Right cardiac atrium (tissue), 5 donors: ENCODE measurements around the gene CD96. TPM values are rescaled to one million over a fixed set of nuclear protein-coding genes. Genes with fewer than 3 reads are reported as not detected.
A peak's percentile ranks its signal among the peaks of the same experiment; 100 is the strongest.
"Not testable (repeated sequence)": the region's sequence is repeated elsewhere in the genome, so short reads cannot be mapped to it uniquely, and the experiment has no call there.

Experiments
- ATAC-seq, 2 donors: fragments of 200-7000 bp; cut with Tn5 transposase; one replicate each; pipeline versions ENCODE4 v1.8.0 to v1.9.1; 2020; ENCODE audit warnings: moderate library complexity in 2 of 2, mild to moderate bottlenecking in 1 of 2
- DNase-seq, 3 donors: peaks; one replicate each; pipeline ENCODE4 v3.0.0-alpha.2; 2020
- H3K27ac ChIP-seq: one replicate; pipeline ENCODE4 v1.5.1; 2013; ENCODE audit warnings: mild to moderate bottlenecking, low read length, control low read depth, moderate library complexity
- H3K27me3 ChIP-seq: one replicate; pipeline ENCODE4 v1.6.1; 2013; ENCODE audit not compliant: control insufficient read depth, insufficient read depth
- H3K4me1 ChIP-seq: one replicate; pipeline ENCODE4 v1.6.1; 2013; ENCODE audit warnings: low read length; ENCODE audit not compliant: control insufficient read depth, insufficient read depth
- H3K4me3 ChIP-seq: one replicate; pipeline ENCODE4 v1.5.1; 2013; ENCODE audit warnings: low read length, control low read depth
- H3K9me3 ChIP-seq: one replicate; pipeline ENCODE4 v1.6.1; 2013; ENCODE audit warnings: low read length; ENCODE audit not compliant: control insufficient read depth
- WGBS: extraction: QIAGEN DNeasy Blood & Tissue Kit; methylation state at CpG from one replicate; pipeline ENCODE4 v1.1.7; 2013; 5-methylcytosine and 5-hydroxymethylcytosine counted together
- intact Hi-C, 4 donors: fragments of 100-400 bp; cut with DNase I; formaldehyde crosslinking; loops; one replicate each; pipeline versions ENCODE4 v1.11.0 to v1.14.0; 2022 to 2023
- polyA plus RNA-seq: library from polyadenylated mRNA; stranded (reverse); fragments of 200-250 nt; gene quantifications from one replicate; pipeline ENCODE4 v1.2.3, GENCODE V29; 2013
- total RNA-seq, 4 donors: library from RNA; stranded (reverse); fragmentation: NEBNext Ultra II Directional; extraction: Animal tissue kit (Norgen Biotek cat#: 25700); gene quantifications; one replicate each; pipeline ENCODE4 v1.2.1, GENCODE V29; 2021
- donor health status: healthy with polysubstance abuse.
- donor health status: DM: no; HTN: yes; CAD: no.
- donor health status: DM: no; HTN: no; CAD: no.
- donor health status: DM: no; HTN: yes; CAD: no; lungs with severe emphysema.
- donor health status: DM: yes; HTN: yes; CAD: no.

CD96 gene
- total and polyA plus RNA-seq, 5 donors = 0.14 to 1.9 (median 0.44) TPM

DNA sequence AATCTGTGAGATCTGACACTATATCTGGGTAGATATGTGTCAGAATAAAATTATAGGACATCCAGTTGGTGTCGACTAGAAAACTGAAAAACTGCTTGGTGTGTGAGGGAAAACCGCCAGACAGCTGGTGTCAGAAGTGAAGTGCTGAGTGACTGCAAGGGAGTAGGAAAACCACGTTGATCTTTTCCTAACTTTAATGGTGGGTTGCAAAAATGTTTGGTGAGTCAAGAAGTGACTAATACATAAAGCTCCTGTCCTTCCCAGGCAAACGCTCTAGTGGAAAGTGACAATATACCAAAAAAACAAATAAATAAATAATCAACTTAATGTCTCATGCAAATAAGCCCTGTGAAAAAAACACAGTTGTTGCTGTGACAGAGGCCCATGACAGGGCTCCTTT is 7.3 kb upstream of the CD96 start:
- 56% methylated on average over 4 of the region's 4 CpGs for WGBS
- ATAC-seq (no peak), DNase-seq (no peak)
- Histone ChIP-seq H3K27ac (no peak overlapping the region), H3K4me1 (no peaks in the 10 kb centered on the region), H3K9me3 (no peaks in the 10 kb centered on the region), H3K27me3 (no peaks in the 10 kb centered on the region), H3K4me3 (no peak overlapping the region)
- intact Hi-C loops = no loop called here

DNA sequence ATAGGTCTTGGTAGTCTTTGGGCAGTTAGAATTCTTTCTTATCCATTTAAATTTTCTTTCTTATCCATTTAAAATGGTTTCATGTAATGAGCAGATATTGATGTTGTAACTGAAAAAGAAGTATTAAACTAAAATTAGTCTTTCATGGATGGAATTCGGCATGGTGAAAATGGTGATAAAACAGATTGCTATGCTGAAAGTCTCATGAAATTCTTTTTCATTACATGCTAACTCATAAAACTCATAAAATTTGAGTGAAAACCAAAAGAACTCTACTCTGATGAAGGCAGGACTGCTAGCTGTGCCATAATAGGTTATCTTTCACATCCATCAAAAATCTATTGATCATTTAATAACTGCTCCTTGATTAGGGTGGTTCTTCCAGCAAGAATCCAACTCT is 3.9 kb upstream of the CD96 start:
- no peaks in the 10 kb centered on the region for H3K4me1 ChIP-seq
- intact Hi-C loops = no loop called here
- no peaks in the 10 kb centered on the region for H3K9me3 ChIP-seq
- no peak for ATAC-seq
- WGBS = 88% methylated on average over 1 of the region's 1 CpG
- DNase-seq = no peak
- H3K27ac ChIP-seq = no peak overlapping the region
- H3K27me3 ChIP-seq = no peaks in the 10 kb centered on the region
- H3K4me3 ChIP-seq = no peak overlapping the region

DNA sequence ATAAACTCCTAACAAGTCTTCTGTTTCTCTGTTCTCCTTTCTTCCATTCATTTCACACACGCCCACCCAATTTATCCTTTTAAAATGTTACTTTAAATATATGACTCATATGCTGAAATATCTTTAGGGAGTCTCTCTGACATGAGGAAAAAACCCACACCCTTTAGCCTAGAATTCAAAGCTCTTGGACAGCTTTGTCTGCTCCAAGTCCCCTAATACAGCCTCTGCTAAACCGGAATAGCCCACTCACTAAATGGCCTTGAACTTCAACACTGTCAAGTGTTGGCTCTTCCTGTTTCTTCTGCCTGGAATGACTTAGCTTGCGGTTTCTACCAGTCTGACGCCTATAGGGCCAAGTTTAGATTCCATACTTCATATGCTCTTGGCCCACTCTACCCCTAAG is 3.3 kb upstream of the CD96 start:
- 25% methylated on average over 4 of the region's 4 CpGs for WGBS
- H3K4me1 ChIP-seq = no peaks in the 10 kb centered on the region
- H3K4me3 ChIP-seq = no peak overlapping the region
- H3K27me3 ChIP-seq = no peaks in the 10 kb centered on the region
- intact Hi-C loops = no loop called here
- no peak overlapping the region for H3K27ac ChIP-seq
- ATAC-seq = no peak
- no peak for DNase-seq
- no peaks in the 10 kb centered on the region for H3K9me3 ChIP-seq

DNA sequence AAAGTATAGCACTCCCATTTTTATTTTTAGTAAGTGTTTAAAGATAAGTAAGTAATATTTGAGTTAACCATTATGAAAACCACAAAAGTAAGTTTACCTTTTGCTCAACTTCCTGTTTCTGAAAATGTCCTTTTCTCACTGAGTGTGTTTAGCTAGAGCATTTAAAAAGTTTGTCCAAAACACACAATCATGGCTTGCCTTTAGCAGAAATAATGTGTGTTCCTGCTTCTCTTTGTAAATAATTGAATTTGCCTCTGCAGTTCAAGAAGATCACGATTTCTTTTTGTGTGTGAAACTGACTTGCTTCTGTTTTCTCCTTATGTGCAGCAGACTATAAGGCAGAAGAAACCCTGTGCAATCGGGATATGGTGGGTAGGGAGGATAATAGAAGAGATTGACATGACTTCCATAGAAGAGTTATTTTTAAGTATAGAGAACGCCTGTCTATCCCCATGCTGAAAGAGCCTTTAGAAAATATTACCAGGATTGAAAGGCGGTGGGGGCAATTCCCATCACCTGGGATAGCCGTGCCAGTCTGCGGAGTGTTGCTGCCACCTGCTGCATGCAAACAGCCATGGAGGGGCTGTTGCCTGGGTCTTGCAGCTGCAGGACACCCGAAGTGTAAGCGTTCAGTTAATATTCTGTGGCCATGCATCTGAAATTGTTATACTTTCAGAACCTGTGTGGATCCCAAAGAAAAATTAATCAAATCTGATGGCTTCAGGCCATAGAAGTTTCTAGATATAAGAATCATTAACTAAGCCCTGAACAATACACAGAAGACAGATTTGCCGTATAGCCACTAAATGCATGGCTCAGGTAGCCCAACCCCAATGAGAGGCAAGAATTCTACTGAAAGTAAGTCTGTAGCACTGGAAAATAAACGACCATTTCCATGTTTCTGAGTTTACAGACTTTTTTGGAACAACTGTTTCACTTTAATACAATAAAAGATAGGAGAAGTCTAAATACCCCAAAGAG is 2.4 kb upstream of the CD96 start:
- intact Hi-C loops = no loop called here
- WGBS = 30% methylated on average over 10 of the region's 10 CpGs
- H3K4me3 ChIP-seq = no peak overlapping the region
- no peaks in the 10 kb centered on the region for H3K27me3 ChIP-seq
- no peaks in the 10 kb centered on the region for H3K4me1 ChIP-seq
- no peak overlapping the region for H3K27ac ChIP-seq
- DNase-seq = peak; percentile 20 to 67 (median 63)
- peak; percentile 54 to 64 for ATAC-seq
- no peaks in the 10 kb centered on the region for H3K9me3 ChIP-seq

DNA sequence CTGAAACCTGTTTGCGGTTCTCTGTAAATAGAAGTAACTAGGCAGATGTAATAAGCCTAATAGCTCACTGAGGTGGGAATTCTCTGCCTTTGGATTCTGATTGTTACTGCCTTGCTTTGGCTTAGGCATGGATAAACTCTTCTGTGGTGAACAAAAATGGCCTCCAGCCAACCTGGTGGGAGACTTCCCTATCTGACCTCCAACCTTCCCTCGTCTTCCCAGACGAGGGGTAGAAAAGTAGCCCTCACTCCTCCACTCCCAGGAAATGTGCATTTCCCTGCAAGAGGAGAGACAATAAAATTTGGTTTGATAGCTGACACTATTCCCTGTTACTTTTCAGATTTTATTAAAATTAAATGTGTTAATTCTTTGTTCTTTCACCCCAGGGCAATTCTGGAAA is 606 bp upstream of the CD96 start:
- no peaks in the 10 kb centered on the region for H3K27me3 ChIP-seq
- DNase-seq (no peak), ATAC-seq (no peak)
- intact Hi-C loops = no loop called here
- H3K27ac ChIP-seq = no peak overlapping the region
- H3K9me3 ChIP-seq = no peaks in the 10 kb centered on the region
- 42% methylated on average over 3 of the region's 3 CpGs for WGBS
- no peaks in the 10 kb centered on the region for H3K4me1 ChIP-seq
- no peak overlapping the region for H3K4me3 ChIP-seq

DNA sequence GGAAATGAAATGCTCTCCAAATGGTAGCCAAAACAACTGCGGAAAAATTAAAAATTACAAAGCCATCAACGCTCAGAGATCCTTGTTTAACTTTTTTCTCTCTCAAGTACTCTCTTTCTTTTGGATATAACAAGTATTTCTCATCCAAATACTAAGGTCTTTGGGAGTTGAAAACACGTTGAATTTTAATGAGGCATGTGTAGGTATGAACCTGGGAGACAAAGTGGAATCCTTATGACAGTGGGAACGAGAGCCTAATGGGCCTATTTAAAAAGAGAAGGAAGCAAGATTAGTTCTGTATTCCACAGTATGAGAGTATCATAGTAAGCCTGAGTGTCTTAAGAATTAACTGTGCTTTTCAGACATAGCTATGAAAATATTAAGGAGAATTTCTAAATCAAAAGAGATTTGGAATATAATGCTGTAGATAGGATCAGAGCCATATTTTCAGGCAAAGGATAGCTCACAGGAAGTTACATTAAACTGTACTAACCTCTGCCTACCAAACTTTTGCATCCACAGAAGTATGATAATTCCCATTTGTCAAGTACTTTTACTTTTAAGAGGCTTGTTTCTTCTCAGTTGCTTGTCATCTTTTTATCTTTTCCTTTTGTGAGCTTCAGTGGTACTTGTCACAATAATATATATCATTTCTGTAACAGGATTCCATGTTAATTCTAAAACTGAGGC is 759 bp downstream of the CD96 start:
- 81% methylated on average over 4 of the region's 4 CpGs for WGBS
- no peak for DNase-seq
- H3K4me3 ChIP-seq = peak overlapping the region; percentile 24
- no peaks in the 10 kb centered on the region for H3K9me3 ChIP-seq
- ATAC-seq = no peak
- intact Hi-C loops = no loop called here
- H3K27me3 ChIP-seq = no peaks in the 10 kb centered on the region
- H3K27ac ChIP-seq = no peak overlapping the region
- H3K4me1 ChIP-seq = no peaks in the 10 kb centered on the region

DNA sequence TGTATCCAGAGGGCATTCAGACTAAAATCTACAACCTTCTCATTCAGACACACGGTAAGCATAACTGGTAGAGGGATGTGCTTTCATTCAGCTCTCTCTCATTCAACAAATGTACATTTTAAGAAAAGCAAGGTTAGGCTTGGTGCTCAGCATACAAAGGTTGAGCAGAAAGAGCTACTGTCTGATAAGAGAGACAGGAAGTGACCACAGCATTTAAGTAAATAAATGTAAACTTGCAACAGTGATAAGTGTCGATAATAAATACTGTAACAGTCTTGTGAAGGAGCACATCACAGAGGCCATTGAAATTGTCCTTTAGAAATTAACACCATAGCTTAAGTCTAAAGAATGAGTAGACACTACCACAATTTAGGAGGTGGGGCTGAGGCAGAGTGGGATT is 3.4 kb downstream of the CD96 start:
- intact Hi-C loops = no loop called here
- no peaks in the 10 kb centered on the region for H3K27me3 ChIP-seq
- H3K27ac ChIP-seq = no peak overlapping the region
- ATAC-seq (no peak), DNase-seq (no peak)
- no peak overlapping the region for H3K4me3 ChIP-seq
- H3K9me3 ChIP-seq = no peaks in the 10 kb centered on the region
- WGBS = 57% methylated on average over 2 of the region's 2 CpGs
- H3K4me1 ChIP-seq = no peaks in the 10 kb centered on the region

DNA sequence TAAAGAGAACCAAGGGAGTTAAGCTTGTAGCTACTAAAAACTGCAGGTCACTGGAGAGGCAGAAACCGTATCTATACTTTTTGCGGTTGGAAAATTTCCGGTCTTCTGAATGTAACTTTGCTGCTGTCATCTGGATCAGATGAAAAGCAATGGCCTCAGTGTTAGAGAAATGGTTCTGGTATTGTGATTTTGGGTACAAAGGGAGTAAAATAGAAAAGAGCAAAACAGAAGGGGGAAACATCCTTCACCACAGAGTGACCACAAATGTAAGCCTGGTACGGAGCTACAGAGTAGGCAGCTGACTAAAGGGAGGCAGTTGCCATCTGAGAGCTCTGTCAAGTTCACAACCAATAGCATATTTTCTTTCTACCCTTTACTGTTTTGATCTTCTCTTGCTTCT is 5.6 kb downstream of the CD96 start:
- 79% methylated on average over 4 of the region's 4 CpGs for WGBS
- intact Hi-C loops = no loop called here
- DNase-seq (no peak), ATAC-seq (no peak)
- Histone ChIP-seq H3K4me3 (no peak overlapping the region), H3K27ac (no peak overlapping the region), H3K27me3 (no peaks in the 10 kb centered on the region), H3K9me3 (no peaks in the 10 kb centered on the region), H3K4me1 (no peaks in the 10 kb centered on the region)

DNA sequence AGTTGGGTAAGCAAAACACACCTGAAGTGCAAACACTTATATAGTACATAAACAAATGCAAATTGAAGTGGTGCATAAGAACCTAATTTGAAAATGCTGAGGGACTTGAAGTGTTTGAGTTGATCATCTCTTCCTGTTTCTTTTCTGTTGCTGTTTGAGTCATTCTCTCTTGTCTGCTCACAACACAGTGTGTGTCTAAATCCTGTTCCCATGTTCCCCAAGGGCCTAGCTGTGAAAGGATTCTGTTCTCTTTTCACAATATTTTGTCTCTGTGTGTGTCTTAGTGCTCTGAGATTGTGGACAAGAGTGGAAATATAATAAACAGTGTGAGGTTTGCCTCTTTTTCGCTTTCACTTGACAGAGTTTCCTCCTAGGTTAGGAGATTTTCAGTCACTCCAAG is 6.1 kb downstream of the CD96 start:
- DNase-seq (no peak), ATAC-seq (no peak)
- H3K27me3 ChIP-seq = no peaks in the 10 kb centered on the region
- no peaks in the 10 kb centered on the region for H3K4me1 ChIP-seq
- H3K9me3 ChIP-seq = no peaks in the 10 kb centered on the region
- no peak overlapping the region for H3K27ac ChIP-seq
- H3K4me3 ChIP-seq = no peak overlapping the region
- intact Hi-C loops = no loop called here
- 89% methylated on average over 1 of the region's 1 CpG for WGBS

DNA sequence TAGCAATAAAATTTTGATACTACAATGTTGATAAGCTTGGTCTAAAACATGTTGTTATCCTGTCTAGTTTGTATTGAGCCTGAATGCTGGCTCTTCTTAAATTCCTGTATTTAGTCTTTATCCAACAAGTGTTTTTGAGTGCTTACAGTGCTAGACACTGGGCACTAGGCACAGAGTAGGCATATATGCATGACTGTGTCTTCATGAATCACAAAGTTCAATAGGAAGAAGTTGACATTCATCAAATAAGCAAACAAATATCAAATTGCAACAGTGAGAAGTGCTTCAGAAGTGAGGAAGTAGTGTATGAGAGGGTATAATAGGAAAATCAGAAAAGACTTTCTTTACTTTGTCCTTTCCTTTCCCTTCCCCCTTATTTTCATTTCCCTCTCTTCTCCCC is 6.8 kb downstream of the CD96 start:
- Histone ChIP-seq H3K9me3 (no peaks in the 10 kb centered on the region), H3K4me1 (no peaks in the 10 kb centered on the region), H3K27me3 (no peaks in the 10 kb centered on the region), H3K4me3 (no peak overlapping the region), H3K27ac (no peak overlapping the region)
- intact Hi-C loops = no loop called here
- no peak for DNase-seq
- ATAC-seq = no peak

DNA sequence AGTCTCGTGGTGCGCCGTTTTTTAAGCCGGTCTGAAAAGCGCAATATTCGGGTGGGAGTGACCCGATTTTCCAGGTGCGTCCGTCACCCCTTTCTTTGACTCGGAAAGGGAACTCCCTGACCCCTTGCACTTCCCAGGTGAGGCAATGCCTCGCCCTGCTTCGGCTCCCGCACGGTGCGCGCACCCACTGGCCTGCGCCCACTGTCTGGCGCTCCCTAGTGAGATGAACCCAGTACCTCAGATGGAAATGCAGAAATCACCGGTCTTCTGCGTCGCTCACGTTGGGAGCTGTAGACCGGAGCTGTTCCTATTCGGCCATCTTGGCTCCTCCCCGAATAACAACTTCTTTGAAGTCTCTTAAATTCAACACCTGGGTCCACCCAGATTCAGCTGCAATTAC is 19.9 kb downstream of the CD96 start:
- ATAC-seq, H3K9me3 ChIP-seq, H3K27ac ChIP-seq, H3K4me3 ChIP-seq, DNase-seq, intact Hi-C loops, H3K27me3 ChIP-seq, H3K4me1 ChIP-seq: not testable (repeated sequence)
- 92% methylated on average over 16 of the region's 25 CpGs for WGBS
